HG03469 (cell line): ENCODE measurements around the gene ARMC8.
A peak's percentile ranks its signal among the peaks of the same experiment; 100 is the strongest.

ENCODE experiments used
- ATAC-seq: cut with Tn5 transposase; IDR thresholded peaks from one replicate; pipeline ENCODE4 v1.9.1; 2021; ENCODE audit warnings: mild to moderate bottlenecking, moderate library complexity, moderate number of reproducible peaks; ENCODE audit not compliant: unreplicated experiment

The ARMC8 gene

GRCh38 chr3:138297059-138297607 is 110.0 kb downstream of the ARMC8 start:
- no peak for ATAC-seq

- no peak for ATAC-seq
Observed at GRCh38 chr3:138297876-138298275, 110.8 kb downstream of the ARMC8 start.

DNA sequence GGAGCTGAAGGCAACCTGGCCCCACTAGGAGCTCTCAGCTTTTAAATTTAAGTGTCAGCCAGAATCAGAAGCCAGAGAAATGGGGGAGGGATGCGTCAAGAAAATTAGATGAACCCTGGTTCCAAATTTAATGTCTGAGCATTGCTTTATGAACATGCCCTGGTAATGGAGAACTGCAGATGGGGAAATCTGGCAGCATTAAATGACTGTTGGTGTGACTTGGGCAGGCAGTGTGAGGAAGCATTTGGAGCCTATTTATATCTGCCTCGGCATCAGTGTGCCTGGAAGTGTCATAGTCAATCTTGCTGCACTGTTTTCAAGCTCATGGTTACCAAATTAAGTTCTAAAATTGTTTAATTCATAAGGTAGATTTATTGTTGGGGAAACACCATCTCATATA is 113.5 kb downstream of the ARMC8 start:
- no peak for ATAC-seq

DNA sequence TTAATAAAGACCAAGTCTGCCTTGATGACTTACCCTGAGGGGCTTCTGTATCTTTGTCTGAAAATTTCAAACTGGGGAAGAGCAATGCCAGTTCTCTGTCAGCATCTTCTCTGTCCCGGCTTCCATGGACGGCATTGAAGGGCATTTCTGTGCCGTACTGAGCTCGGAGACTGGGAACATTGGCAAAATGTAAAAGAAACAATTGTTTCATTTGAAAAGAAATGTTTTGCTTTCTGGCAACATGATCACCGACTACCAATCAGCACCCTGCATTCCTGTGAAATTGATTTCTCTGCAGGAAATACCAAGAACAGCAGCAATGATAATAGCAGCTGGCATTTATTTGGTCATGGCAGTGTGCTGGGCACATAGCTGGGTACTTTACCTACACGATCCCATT is 116.4 kb downstream of the ARMC8 start:
- ATAC-seq: no peak

- ATAC-seq: no peak
Observed at GRCh38 chr3:138307899-138308298, 120.8 kb downstream of the ARMC8 start.

DNA sequence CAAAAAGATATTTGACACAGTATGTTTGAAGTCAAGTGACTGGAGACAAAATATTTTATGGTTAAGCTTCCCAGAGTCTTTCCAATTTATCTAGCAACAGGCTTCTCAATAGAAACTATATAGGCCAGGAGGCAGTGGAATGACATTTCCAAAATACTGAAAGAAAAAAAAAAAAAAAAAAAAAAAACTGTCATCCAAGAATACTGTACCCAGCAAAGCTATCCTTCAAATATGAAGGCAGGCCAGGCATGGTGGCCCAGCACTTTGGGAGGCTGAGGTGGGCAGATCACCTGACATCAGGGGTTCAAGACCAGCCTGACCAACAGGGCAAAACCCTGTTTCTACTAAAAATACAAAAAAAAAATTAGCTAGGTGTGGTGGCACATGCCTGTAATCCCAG is 121.7 kb downstream of the ARMC8 start:
- no peak for ATAC-seq

DNA sequence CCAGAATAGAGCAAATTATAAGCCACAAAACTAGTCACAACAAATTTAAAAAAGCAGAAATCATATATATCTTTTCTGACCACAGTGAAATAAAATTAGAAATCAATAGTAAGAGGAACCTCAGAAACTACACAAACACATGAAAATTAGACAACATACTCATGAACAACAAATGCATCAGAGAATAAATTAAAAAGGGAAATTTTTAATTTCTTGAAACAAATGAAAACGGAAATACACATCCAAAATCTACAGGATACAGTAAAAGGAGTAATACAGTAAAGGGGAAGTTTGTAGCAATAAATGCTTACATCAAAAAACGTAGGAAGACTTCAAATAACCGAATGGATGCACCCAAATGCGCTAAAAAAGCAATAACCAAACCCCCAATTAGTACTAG is 123.4 kb downstream of the ARMC8 start:
- no peak for ATAC-seq

DNA sequence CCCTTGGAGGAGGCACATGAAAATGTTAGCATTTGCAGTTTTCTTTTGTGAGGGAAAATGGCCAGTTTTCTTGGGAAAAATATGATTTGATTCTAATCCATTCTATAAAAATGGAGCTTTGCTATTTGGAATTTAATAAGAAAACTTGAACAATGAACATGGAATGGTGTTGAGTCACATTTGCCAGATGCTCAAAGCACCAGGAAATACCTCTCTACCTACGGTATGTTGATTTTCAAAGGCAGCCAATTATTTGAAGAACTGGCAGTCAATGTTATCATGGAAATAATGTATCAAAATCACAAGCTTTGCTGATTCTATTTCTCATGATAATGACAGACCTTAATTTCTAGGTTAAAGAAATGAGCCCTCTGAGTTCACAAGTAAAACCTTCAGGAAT is 127.7 kb downstream of the ARMC8 start:
- ATAC-seq: no peak

- ATAC-seq: no peak
Observed at GRCh38 chr3:138317687-138318086, 130.6 kb downstream of the ARMC8 start.

GRCh38 chr3:138323971-138324370 is 136.9 kb downstream of the ARMC8 start:
- no peak for ATAC-seq

DNA sequence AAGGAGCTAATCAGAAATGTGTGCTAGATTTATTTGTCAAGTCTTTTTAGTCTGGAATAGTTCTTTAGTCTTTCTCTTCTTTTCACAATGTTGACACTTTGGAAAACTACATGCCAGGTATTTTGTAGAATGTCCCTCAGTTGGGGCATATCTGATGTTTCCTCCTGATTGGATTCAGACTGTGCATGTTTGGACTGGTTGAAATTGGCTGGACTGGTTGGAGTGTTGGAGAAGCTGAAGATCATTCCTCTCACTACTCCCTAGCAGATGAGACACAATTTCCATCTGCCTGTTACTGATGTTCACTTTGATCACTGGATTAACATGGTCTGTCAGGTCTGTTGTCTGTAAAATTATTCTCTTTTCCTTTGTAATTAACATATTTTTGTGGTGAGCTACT is 138.9 kb downstream of the ARMC8 start:
- ATAC-seq: no peak

- ATAC-seq: no peak
Observed at GRCh38 chr3:138326866-138327595, 139.9 kb downstream of the ARMC8 start.

- no peak for ATAC-seq
Observed at GRCh38 chr3:138327831-138328230, 140.7 kb downstream of the ARMC8 start.

DNA sequence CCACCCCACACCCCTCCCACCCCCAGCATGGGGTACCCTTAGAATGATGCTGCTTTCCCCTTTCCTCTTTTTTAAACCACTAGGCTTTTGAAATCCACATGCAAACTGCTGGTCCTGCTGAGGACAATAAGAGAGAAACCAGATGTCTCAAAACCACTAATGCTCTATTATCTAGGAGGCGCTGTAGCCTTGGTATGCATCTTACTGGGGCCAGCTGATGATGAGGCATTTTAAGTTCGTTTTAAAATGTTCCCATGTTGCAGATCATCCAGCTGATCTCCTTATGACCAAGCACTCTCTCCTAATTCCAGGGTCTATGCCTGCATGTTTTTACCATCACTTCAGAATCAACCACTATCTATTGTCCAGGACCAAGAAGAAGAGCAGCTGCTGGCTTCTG is 141.2 kb downstream of the ARMC8 start:
- ATAC-seq: no peak

DNA sequence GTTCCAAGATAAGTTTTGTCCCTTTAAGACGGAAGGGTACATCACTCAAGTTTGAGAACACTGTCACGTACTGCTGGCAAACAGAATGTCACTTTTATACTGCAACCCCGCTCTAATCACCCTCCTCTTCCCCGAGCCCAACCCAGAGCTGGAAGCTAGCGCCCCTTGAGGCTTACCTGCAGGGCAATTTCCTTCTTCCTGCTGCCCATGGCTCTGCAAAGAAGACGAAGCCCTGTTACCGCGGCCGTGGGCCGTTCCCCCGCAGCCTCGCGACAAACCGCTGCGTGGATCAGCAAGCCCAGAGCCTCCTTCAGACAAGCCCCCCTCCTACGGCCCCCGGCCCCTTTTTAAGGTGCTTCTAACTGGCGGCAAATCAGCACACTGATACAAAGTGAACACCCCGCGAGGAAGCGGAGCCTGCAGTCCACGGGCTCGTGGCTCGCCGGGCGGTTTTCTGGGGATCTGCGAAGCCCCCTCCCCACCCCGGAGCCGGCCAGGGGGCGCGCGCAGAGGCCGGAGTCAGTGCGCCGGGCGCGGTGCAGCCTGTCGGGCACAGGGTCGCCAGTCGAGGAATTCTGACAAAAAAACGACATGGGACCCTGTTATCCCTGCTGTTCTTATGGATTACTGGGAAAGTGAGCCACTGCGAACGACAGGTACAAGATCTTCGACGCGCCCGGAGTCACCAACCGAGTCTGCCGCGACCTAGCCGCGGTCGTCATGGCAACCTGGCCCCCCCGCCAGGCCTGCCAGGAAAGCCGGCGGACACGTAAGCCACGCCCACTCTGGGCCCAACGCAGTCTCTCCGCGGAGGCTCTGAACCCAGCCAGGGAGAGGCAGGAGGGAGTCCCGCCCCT is 142.3 kb downstream of the ARMC8 start, which contains the start of gene NME9:
TSS of gene NME9 (minus strand) at position 725 of the 857 bp plus-strand sequence. CDS start at position 209, 516 bp downstream.
- ATAC-seq: peak; percentile 53

GRCh38 chr3:138329984-138330293 is 142.8 kb downstream of the ARMC8 start:
- no peak for ATAC-seq

GRCh38 chr3:138331143-138331894 is 144.2 kb downstream of the ARMC8 start:
- no peak for ATAC-seq

DNA sequence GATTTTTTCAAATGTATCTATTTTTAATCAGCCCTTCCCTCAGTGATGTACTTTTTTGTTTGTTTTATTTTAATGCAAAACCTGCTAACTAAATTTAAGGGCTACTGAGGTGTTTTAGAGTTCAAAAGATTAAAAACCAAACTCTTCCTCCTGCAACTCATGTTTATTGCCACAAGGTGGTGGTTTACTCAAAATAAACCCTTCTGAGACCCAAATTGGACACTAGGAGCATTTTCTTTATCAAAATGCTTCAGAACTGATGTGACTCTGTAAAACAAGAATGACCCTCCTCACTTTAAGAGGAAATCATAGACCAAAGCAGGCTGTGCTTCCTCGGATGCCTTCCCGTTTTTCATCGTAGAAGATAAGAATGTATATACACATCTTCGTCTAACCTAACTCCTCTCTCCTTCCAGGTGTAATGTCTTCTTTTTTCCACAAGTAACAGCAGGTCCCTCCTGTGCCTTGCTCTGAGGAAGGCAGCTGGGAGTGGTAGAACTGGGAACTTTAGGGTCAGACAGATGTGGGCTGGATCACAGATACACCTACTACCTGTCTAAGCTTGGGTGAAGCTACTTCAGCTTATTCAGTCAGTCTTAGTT is 145.5 kb downstream of the ARMC8 start:
- ATAC-seq: no peak

DNA sequence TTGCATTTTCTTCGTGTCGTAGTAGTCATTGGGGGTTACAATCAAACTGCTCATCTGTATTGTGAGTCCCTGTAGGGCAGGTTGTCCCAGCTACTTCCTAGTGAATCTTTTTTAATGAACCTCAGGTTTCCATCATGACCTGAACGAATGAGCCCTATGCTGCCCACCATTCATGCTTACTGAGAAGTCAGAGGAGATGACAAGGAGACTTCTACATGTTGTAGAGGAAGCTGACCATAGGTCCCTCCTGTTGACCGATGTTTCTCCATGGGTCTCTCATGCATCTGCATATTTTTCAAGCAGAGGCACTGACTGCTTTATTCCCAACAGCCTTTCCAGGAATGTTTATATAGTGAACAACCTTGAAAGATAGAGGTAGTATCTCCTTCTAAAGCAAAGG is 147.5 kb downstream of the ARMC8 start:
- ATAC-seq: no peak

GRCh38 chr3:138336454-138336999 is 149.4 kb downstream of the ARMC8 start:
- no peak for ATAC-seq

- no peak for ATAC-seq
Observed at GRCh38 chr3:138338244-138338643, 151.1 kb downstream of the ARMC8 start.
